HL-60/S4 treated with retinoic acid at 250 ng/mL for 4 days and 3 days (cell line): ENCODE results near the gene LAMA2.

Source experiments
- in situ Hi-C: fragments of 300-500 bp; cut with MboI; formaldehyde crosslinking; loops from 2 replicates; pipeline ENCODE4 v1.7.0; 2022; ENCODE audit warnings: low sequenced_read_pairs

Gene LAMA2

DNA sequence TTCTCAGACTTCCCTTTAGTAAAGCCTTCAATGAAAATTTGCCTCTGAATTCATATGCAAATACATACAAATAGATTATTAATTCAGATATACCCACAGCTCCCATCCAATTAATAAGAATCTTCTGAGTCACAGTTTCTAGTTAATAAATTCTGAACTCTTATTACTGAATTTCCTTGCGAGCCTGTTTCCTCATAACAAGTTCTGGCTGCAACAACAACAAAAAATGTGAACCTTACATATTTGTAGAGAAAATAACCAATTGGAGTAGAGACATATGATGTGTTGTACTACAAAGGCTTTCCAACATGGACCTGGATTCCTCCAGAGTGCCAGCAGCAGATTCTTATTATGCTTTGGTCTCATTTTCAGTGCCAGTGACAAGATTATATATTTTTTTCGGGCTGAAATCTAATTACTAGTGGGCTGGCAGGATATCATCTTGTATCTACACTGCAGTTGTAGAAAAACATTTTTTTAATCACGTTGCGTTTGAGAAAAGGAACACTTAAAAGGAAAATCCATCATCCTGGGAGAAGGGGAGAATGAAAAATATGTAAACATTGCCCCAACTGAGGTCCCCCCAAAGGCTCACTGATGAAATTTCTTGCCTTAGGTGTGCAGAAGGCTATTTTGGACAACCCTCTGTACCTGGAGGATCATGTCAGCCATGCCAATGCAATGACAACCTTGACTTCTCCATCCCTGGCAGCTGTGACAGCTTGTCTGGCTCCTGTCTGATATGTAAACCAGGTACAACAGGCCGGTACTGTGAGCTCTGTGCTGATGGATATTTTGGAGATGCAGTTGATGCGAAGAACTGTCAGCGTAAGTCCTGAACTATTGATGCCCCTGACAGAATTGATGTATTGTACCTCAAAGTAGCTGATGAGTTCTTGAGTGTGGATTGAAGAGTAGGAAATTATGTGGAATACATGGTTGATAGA, 404.6 kb downstream of the LAMA2 start:
- in situ Hi-C loops, result no loop called here

GRCh38 chr6:129289442-129289841, 406.5 kb downstream of the LAMA2 start:
- in situ Hi-C loops, result no loop called here

DNA sequence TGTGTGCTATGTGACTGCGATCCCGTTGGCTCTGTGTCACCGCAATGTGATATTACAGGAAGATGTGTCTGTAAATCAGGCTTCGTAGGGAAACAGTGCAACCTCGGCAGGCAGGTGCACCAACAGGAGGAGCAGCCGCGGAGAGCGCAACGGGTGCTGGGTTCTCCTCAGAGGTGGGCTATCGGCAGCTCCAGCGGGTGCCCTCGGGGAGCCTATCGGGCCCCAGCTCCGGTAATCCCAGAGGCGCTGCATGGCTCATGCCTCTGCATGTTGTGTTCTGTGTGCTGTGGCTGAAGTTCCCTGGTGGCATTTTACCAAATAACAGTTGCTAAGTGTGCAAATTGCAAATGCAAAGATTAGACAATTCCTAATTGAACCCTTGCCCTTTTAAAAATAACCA, 409.9 kb downstream of the LAMA2 start:
- in situ Hi-C loops, result no loop called here

- in situ Hi-C loops, result no loop called here
Observed at GRCh38 chr6:129297592-129297991, 414.7 kb downstream of the LAMA2 start.

DNA sequence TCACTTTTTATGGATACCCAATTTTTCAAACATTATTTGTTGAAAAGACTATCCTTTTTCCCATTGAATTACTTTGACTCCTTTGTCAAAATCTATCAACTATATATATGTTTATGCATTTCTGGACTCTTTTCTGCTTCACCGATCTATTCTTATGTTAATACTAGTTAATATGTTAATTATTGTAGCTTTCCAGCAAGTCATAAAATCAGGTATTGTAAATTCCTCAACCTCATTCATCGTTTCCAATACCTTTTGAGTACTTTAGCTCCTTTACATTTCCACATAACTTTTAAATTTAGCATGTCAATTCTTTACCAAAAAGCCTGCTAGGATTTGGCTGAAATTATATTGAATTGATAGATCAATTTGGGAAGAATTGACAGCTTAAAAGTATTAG, 419.7 kb downstream of the LAMA2 start:
- in situ Hi-C loops, result no loop called here

GRCh38 chr6:129306826-129307225, 423.9 kb downstream of the LAMA2 start:
- in situ Hi-C loops, result no loop called here

DNA sequence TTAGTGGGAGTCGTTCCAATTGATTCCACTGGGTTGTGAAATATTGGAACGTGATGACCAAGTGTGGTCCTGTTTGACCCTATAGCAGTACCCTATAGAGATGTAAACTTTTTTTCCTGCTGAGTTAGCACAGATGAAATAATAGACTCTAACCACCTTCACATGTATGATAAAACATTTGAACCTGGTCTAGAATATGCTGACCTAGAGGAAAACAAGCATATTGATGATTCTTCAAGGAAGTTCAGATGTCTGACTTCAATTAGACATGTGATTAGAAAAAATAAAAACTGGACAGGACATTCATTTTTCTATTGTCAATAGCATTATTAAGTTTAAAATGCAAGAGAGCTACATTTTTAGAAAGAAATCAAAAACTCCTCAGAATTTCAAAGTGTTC, 424.9 kb downstream of the LAMA2 start:
- in situ Hi-C loops, result no loop called here

DNA sequence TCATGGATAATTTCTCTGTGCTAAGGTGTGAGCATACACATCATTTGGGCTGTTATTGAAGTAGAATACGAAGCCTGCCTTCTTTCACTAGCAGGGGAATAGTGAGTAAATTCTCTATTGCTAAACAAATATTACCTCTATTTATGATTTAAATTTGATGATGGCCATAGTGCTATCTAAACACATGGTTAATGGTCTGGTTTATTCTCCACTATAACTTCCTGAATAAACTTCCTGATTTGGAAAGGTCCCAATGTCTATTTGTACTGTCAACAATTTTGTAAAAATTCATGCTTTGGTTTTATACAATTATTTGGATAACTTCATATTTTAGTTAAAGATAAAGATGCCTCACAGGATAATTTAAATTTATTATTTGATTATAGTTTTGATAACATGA, 426.2 kb downstream of the LAMA2 start:
- in situ Hi-C loops, result no loop called here

DNA sequence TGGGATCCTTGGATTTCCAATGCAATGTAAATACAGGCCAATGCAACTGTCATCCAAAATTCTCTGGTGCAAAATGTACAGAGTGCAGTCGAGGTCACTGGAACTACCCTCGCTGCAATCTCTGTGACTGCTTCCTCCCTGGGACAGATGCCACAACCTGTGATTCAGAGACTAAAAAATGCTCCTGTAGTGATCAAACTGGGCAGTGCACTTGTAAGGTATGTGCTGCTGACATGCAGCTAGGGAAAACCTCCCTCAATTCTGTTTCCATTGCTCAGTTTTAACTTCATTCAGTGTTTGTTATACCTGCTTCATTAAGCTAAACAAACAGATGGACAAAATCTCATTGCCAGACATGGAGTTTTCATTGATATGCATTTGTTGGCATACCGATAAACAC, 429.9 kb downstream of the LAMA2 start:
- in situ Hi-C loops, result no loop called here

DNA sequence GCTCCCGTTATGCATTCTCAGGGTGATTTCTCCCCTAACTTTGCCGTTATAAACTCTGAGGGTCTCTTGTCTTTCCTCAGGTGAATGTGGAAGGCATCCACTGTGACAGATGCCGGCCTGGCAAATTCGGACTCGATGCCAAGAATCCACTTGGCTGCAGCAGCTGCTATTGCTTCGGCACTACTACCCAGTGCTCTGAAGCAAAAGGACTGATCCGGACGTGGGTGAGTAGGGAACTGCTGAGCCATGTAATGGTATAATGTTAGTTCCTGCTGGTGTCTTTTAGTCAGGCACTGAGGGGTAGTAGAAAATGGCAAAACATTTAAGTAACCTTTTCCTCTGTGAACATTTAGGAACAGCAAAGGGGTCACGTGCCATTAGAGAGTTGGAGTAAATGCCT, 431.6 kb downstream of the LAMA2 start:
- in situ Hi-C loops, result no loop called here

- in situ Hi-C loops, result no loop called here
Observed at GRCh38 chr6:129317931-129318820, 435.2 kb downstream of the LAMA2 start.

DNA sequence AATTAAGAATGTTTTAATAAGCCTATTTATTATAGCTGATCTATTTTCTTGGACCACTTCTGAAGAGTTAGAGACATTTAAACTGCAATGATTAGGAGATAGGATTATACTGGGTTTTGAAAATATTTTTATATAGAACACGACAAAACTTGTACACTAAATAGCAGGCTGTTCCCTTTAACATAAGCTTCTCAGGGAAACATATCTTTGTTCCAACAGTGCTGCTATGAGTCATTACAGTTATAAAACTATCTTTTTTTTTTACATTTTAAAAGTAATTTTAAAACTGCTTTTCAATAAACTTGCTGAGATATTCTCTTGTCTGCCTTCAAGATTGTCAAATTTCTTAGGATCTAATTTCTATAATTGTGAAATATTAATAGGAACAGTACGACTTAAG, 438.0 kb downstream of the LAMA2 start:
- in situ Hi-C loops, result no loop called here

DNA sequence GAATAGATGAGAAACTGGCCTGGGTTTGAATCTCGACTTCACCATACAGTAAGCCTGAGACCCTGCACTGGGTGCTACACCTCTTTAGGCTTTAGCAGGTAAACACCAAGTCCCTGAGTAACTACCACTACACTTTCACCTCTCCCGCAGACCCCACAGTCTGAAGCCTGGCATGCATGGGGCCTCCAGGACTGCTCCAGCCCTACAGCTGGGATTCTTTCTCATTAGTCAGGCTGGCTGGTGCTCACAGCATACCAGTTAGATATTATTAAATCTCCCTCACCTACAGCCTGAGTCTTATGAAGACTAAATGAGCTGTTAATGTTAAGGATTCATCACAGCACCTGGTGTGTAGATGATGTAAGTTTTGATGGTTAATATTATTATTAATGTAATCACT, 438.4 kb downstream of the LAMA2 start:
- in situ Hi-C loops, result no loop called here

DNA sequence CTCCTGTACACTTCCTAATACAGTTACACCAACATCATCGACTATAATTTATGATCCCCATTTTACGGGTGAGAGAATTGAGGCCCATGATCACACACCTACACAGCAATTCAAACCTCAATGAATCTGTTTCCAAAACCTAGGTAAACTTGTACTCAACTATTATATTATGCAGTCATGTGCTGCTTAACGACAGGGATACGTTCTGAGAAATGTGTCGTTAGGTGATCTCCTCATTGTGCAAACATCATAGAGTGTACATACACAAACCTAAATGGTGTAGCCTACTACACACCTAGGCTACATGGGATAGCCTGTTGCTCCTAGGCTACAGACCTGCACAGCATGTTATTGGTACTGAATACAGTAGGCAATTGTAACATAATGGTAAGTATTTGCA, 441.4 kb downstream of the LAMA2 start:
- in situ Hi-C loops, result no loop called here

- in situ Hi-C loops, result no loop called here
Observed at GRCh38 chr6:129329678-129330077, 446.7 kb downstream of the LAMA2 start.

GRCh38 chr6:129331450-129332138, 448.7 kb downstream of the LAMA2 start:
- in situ Hi-C loops, result no loop called here

DNA sequence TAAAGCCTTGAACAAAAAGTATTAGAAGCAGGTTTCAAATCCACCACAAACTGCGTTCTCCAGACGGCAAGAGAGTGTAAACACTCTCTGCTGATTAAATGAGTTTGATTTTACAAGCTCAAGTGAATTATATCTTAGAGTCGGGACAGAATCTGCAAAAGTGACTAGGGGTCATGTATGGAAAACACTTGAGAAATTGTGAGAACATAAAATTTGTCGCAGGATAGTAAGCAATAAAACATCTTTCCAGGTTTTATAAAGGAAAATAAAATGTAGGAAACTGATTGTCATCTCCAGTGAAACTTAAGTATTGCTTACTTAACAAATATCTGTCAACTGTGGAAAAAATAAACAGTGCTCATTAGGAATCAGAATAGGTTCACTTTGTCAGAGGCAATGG, 452.9 kb downstream of the LAMA2 start:
- in situ Hi-C loops, result no loop called here

- in situ Hi-C loops, result no loop called here
Observed at GRCh38 chr6:129338683-129339082, 455.7 kb downstream of the LAMA2 start.

- in situ Hi-C loops, result no loop called here
Observed at GRCh38 chr6:129340983-129341382, 458.0 kb downstream of the LAMA2 start.

DNA sequence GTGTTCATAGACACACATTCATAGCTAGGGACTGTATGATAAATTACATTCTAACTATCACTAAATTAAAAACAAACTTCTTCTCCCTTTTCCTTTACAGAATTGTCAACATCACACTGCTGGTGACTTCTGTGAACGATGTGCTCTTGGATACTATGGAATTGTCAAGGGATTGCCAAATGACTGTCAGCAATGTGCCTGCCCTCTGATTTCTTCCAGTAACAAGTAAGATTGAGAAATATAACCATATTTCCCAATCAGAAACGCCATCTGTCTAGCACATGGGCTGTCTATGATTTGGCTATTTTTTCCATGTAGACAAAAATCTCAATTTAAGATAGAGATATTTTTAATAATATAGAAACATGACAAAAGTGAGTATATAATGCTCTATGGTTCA, 459.3 kb downstream of the LAMA2 start:
- in situ Hi-C loops, result no loop called here

GRCh38 chr6:129342796-129343195, 459.9 kb downstream of the LAMA2 start:
- in situ Hi-C loops, result no loop called here
